ENCODE results near the gene FAM24B. TPM values are rescaled to one million over a fixed set of nuclear protein-coding genes. Genes with fewer than 3 reads are reported as not detected.
"Not testable (repeated sequence)": the region's sequence is repeated elsewhere in the genome, so short reads cannot be mapped to it uniquely, and the experiment has no call there.

FAM24B gene
- total RNA-seq, 1 donor from 2014 or later, result 3.8 TPM

- no peaks in the 10 kb centered on the region for H3K9me3 ChIP-seq
- H3K36me3 ChIP-seq, result no peaks in the 10 kb centered on the region
- no peak for TF ChIP-seq CTCF (IDR thresholded peaks at IDR 0.05)
- H3K4me3 ChIP-seq, result no peak overlapping the region
- no peaks in the 10 kb centered on the region for H3K4me1 ChIP-seq
- DNase-seq (no peak), ATAC-seq (no peak)
- no peaks in the 10 kb centered on the region for H3K27me3 ChIP-seq (ENCODE audit: low read depth)
- no peak overlapping the region for H3K27ac ChIP-seq
- intact Hi-C loops (cut with DNase I), result no loop called here
These were observed 15.9 kb downstream of the FAM24B start for GRCh38 chr10:122863216-122864193.

- intact Hi-C loops (cut with DNase I), result no loop called here
- Histone ChIP-seq H3K36me3 (no peaks in the 10 kb centered on the region), H3K4me1 (no peaks in the 10 kb centered on the region), H3K4me3 (no peak overlapping the region), H3K9me3 (no peaks in the 10 kb centered on the region), H3K27ac (no peak overlapping the region), H3K27me3 (ENCODE audit: low read depth) (no peaks in the 10 kb centered on the region)
- no peak for DNase-seq
- no peak for TF ChIP-seq CTCF (IDR thresholded peaks at IDR 0.05)
- no peak for ATAC-seq
These were observed 17.6 kb downstream of the FAM24B start for GRCh38 chr10:122861711-122862161.

GRCh38 chr10:122859527-122859926, 19.9 kb downstream of the FAM24B start:
- no peak for TF ChIP-seq CTCF (IDR thresholded peaks at IDR 0.05)
- intact Hi-C loops (cut with DNase I), result no loop called here
- ATAC-seq (no peak), DNase-seq (no peak)
- H3K36me3 ChIP-seq, result no peaks in the 10 kb centered on the region
- no peak overlapping the region for H3K27ac ChIP-seq
- H3K4me3 ChIP-seq, result no peak overlapping the region
- no peaks in the 10 kb centered on the region for H3K4me1 ChIP-seq
- no peaks in the 10 kb centered on the region for H3K27me3 ChIP-seq (ENCODE audit: low read depth)
- no peaks in the 10 kb centered on the region for H3K9me3 ChIP-seq

- H3K36me3 ChIP-seq; H3K4me1 ChIP-seq; H3K27me3 ChIP-seq (ENCODE audit: low read depth); ATAC-seq; H3K9me3 ChIP-seq; DNase-seq; intact Hi-C loops (cut with DNase I); H3K4me3 ChIP-seq; H3K27ac ChIP-seq: not testable (repeated sequence)
These were observed 21.3 kb downstream of the FAM24B start for GRCh38 chr10:122858042-122858441.

- Histone ChIP-seq H3K4me3 (no peak overlapping the region), H3K27me3 (ENCODE audit: low read depth) (no peaks in the 10 kb centered on the region), H3K4me1 (no peaks in the 10 kb centered on the region), H3K36me3 (no peaks in the 10 kb centered on the region), H3K27ac (no peak overlapping the region), H3K9me3 (no peaks in the 10 kb centered on the region)
- intact Hi-C loops (cut with DNase I), result no loop called here
- no peak for ATAC-seq
- no peak for TF ChIP-seq CTCF (IDR thresholded peaks at IDR 0.05)
- DNase-seq, result no peak
These were observed 22.5 kb downstream of the FAM24B start for GRCh38 chr10:122856902-122857301.

- no peak for TF ChIP-seq CTCF (IDR thresholded peaks at IDR 0.05)
- Histone ChIP-seq H3K4me3 (no peak overlapping the region), H3K27ac (no peak overlapping the region), H3K36me3 (no peaks in the 10 kb centered on the region), H3K27me3 (ENCODE audit: low read depth) (no peaks in the 10 kb centered on the region), H3K4me1 (no peaks in the 10 kb centered on the region), H3K9me3 (no peaks in the 10 kb centered on the region)
- ATAC-seq (no peak), DNase-seq (no peak)
- intact Hi-C loops (cut with DNase I), result no loop called here
These were observed 23.6 kb downstream of the FAM24B start for GRCh38 chr10:122855745-122856144.

Data from lower lobe of right lung (tissue), 2 donors.